NCI-H2196 treated with DMSO at 0.1 percent for 48 hours (cell line): Measurements from ENCODE around the gene GPBP1.

Source experiments
- DNase-seq: peaks from one replicate; lab custom pipeline; 2025; ENCODE audit not compliant: unreplicated experiment; lab: John Stamatoyannopoulos, UW

The GPBP1 gene

DNA sequence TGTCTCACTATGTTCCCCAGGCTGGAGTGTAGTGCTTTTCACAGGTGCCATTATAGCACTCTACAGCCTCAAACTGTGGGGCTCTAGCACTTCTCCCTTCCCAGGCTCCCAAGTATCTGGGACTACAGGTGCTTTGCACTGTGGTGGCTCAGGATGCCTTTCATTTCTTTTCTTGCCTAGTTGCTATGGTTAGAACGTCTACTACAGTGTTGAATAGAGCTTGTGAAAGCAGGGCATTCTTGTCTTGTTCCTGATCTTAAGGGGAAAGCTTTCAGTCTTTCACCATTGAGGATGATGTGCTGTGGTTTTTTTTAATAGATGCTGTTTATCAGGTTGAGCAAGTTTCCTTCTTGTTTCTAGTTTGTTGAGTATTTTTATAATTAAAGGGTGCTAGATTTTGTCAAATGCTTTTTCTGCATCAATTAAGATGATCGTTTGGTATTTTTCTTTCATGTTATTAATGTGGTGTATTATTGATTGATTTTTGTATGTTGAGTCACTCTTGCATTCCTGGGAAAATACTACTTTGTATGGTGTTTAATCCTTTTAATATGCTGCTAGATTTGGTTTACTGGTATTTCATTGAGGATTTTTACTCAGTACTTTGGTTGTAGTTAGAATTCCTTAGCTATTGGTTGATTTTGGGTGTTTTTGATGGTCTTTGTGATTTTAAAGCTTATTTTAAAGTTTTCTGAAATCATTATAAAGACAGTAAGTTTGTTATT, 35.6 kb downstream of the GPBP1 start:
- DNase-seq = no peak

DNA sequence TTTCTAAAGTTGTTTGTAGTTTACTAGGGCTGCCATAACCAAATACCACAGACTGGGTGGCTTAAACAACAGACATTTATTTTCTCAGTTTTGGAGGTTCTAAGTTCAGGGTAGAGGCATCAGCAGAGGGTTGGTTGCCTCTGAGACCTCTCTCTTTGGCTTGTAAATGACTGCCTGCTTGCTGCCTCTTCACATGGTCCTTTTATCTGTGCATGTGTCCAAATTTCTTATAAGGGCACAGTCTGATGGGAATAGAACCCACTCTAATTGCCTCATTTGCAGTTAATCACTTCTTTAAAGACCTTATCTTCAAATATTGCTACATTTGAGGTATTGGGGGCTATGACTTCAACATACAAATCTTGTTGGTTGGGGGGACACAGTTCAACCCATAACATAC, 36.8 kb downstream of the GPBP1 start:
- no peak for DNase-seq

DNA sequence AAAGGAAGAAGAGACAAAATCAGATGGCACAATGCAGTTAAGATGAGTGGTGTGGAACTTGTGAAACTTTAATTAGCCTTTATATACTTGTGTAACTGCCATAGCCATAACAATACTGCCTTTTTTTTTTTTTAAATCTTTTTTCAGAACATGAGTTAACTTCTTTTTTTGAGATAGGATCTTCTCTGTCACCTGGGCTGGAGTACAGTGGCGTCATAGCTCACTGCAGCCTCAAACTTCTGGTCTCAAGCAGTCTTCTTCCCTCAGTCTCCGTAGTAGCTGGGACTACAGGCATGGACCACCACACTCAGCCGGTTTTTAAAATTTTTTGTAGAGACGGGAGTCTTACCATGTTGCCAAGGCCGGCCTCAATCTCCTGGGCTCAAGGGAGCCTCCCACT, 37.2 kb downstream of the GPBP1 start:
- no peak for DNase-seq

DNA sequence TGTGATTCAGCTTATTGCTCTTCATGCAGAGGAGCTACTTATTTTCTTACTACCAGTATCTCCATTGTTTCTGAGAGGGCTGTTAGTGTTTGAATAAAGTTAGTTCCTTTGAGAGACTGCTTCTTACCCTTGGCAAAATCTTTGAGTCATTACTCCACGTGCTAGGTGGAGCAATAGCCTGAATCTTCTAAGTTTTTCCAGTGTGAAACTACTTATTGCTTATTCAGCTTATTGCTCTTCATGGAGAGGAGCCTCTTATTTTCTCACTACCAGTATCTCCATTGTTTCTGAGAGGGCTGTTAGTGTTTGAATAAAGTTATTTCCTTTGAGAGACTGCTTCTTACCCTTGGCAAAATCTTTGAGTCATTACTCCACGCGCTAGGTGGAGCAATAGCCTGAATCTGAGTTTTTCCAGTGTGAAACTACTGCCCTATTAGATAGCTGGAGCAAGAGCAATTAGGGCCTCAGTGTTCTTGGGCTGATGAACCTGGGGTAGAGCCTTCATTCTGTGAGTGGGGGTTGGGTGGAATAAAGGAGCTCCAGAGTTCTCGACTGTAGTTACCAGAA, 41.9 kb downstream of the GPBP1 start:
- DNase-seq = no peak

DNA sequence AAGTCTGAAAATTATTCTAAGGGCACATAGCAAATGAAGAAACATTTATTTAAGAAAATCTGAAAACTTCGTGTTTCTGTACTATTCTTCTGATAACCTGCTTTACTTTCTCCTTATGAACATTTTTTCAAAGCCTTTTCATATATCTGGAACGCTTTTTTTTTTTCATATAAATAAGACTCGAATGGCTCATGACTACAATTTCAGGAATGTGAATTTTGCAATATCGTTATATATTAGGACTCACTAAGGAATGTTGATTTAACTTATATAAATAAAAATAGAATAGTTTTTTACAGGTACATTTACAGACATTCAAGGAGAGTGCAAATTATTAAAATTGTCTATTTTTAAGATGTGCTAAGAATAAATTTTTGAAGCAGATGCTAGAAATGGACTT, 42.9 kb downstream of the GPBP1 start:
- DNase-seq = no peak

DNA sequence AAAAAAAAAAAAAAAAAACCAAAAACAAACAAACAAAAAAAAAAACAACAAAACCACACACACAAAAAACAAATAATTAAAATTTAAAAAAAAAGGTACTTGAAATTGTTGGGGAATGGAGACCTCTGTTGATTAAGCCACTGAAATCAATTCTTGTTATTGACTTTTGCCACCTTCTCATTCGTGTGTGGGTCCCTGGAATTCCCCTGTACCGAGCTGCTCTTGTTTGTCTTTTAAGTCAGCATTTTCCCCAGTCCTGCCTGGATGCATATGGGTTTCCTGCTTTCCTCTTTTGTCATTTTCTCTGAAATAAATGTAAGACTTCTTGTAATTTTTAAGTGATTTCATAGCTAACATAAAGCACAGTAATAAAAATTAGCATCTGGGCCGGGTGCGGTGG, 45.5 kb downstream of the GPBP1 start:
- no peak for DNase-seq

DNA sequence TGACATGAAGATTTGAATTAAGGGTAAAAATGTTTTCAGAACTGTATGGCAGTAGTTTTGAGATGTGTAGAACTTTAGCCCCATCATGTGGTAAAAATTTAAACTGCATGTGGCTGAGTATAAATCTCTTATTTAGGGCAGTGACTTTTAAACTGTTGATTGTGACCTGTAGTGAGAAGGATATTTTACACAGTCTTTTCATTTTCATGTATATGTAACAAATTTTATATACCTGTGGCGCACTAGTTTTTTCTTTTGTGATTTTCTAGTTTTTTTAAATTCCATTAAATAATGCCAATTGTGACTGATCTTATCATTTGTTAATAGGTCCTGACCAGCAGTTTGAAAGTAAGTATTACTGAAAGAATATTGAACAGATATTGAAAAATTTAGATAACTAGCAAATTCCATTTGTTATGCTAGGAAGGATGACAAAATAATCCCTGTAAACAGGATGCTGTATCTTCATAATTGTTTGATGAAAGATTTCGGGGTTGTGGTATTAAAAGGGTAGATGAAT, 47.2 kb downstream of the GPBP1 start:
- DNase-seq = no peak

DNA sequence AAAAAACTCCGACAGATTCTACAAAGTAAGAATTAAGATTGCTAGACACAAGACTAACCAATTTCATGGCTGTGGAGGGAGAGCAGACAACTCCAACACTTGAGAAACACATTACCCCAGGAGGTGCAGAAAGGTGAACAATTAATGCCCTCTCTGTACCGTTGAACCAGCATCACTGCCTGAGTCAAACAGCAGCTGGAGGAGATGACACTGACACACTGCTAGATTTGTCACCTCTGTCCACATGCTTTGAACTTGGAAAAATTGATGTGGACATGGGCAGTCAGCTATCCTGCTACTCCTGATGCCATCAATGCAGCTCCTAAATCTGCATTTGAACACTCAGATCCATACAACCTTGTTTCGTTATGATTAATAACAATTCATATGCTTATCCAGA, 51.7 kb downstream of the GPBP1 start:
- no peak for DNase-seq

DNA sequence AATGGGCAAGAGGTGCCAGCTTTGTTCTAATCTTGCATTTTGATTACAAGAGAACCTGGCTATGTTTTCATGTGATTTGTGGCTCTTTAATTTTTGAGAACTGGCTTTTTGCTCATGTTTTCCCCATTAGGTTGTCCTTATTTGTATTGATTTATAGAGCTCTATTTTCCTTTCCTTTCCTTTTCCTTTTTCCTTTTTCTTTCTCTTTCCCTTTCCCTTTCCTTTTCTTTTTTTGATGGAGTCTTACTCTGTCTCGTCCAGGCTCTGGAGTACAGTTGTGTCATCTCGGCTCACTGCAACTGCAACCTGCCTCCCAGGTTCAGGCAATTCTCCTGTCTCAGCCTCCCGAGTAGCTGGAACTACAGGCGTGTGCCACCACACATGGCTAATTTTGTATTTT, 55.5 kb downstream of the GPBP1 start:
- DNase-seq = no peak

DNA sequence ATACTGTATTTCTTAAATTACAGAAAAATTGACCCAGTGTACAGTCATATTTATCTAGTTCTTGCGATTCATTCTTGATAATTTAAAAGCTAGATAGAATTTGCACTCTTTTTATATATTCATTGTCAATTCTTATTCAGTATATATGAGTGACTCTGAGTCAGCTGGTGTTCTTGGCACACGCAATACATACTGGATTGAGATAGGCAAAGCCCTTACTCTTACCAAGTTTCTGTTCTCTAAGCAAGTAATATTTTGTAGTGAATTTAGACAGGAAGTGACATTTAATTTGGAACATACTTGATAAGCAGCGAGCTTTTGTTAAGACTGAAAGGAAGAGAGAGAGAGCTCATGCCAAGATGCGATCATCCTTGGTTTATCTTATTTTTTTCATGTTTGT, 57.7 kb downstream of the GPBP1 start:
- no peak for DNase-seq

DNA sequence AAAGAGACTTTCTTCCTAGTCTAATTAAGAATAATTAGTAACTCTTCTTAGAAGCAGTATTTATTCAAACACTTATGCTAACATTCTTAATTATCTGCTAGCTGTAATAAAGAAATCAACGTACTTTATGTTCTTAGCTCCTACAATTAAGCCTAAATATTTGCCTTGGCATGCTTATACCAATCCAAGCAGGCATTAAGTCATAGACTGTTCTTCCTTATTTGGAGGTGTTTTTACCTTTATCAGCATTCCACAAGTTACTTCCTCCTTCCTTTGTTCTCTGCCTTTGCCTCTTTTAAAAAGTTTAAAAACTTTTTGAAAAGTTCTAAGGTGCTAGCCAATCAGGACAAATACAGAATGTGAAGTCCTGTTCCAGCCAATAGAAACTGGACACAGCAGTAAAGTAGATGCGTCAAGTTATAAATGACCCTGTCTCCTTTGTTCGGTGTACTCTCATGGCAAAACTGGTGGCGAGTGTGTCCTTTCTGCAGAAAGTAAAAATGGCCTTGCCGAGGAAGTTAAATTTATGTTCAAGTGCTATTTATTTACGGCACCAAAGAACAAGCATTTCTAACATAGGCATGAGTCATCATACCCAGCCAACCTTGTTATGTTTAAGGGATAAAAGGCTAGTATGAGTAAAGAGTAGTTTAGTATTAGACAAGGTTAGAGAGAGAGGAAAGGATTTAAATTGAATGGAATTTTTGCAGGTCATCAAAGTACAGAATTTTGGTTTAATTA, 58.6 kb downstream of the GPBP1 start:
- no peak for DNase-seq

DNA sequence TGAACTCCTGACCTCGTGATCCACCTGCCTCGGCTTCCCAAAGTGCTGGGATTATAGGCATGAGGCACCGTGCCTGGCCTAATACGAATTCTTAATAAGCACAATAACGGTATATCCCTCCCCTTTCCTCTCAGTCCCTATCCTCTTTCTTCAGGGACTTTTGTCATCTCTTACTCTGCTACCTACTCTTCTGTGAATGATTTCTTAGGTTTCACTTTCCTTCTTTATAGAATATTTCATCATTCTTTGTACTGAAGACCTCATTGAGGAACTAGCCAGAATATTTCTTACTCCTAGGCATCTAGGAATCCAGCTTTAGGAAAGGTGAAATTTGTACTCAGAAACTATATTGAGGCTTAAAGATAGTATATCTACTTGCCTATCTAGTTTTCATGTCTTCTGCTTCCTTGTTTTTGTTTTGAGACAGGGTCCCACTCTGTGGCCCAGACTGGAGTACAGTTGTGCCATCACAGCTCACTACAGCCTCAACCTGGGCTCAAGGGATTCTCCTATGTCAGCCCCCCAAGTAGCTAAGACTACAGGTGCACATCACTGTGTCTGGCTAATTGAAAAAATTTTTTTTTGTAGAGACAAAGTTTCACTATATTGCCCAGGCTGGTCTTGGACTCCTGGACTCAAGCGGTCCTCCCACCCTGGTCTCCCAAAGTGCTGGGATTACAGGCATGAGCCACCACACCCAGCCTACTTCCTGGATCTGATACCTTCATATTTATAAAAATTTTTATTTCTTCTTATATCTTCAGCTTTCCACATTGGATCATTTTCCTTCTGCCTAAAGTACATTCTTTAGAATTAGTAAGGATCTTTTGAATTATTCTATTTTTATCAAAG, 69.7 kb downstream of the GPBP1 start:
- no peak for DNase-seq

DNA sequence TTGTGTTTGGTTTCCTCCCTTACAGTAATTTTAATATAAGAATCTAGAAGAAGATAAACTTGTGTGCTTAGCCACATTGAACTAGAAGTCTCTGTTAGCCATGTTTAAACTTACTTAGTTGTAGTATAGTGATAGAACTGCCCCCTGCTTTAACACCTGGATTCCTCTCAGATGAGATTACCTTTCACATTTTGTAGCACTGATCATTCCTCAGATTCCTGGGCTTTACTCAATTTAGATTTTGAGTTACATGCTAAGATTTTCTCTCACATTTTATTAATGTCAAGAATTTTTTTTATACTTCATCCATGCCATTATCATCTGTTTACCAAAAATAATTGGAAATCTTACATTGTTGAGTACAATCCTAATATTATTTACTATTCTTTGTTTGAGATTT, 70.5 kb downstream of the GPBP1 start:
- no peak for DNase-seq

DNA sequence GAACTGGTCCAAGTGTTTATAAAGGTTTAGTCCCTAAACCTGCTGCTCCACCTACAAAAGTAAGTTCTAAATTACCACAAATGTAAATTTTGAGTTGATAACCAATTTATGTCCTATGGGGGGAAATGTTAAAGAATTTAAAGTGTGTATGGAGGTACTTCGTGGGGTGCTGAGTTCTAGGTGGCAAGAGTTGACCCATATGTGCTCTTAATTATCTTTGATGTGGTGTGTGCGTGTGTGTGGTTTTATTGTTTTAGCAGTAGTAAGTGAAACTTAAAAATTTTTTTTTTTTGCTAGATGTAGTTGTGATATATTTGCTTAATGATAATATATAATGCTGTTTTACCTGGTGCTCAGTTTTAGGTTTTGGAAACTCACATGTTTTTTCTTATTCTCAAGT, 72.6 kb downstream of the GPBP1 start:
- DNase-seq = no peak

DNA sequence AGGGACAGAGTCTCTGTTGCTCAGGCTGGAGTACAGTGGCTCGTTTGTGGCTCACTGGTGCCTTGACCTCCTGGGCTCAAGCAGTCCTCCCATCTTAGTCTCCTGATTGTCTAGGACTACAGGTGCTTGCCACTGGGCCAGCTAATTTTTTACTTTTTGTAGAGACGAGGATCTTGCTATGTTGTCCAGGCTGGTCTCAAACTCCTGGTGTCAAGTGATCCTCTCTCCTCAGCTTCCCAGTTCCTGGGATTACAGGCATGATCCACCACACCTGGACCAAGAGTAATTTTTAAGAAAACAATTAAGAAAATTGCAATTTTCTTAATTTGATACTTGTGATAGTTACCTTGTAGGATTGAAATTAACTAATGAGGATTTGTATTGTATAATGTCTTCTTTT, 73.9 kb downstream of the GPBP1 start:
- DNase-seq = no peak

DNA sequence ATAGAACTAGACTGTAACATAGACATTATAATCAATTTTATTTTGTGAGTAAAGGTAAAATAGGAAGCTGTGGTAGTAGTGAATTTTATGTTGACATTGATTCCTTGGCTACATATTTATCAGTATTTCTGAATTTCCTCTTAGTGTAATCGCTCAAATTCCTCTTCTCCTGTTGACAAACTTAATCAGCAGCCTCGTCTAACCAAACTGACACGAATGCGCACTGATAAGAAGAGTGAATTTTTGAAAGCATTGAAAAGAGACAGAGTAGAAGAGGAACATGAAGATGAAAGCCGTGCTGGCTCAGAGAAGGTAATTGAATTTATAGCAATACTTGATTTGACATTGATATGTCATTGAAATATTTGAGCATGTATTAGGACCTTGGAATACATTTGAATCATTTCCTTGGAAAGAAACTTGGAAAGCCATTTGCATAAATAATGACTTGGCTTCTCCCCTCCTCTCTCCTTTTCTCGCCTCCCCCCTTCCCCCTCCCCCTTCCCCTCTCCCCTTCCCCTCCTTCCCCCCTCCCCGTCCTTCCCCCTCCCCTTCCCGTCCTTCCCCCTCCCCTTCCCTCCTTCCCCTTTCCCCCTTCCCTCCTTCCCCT, 75.5 kb downstream of the GPBP1 start:
- no peak for DNase-seq

DNA sequence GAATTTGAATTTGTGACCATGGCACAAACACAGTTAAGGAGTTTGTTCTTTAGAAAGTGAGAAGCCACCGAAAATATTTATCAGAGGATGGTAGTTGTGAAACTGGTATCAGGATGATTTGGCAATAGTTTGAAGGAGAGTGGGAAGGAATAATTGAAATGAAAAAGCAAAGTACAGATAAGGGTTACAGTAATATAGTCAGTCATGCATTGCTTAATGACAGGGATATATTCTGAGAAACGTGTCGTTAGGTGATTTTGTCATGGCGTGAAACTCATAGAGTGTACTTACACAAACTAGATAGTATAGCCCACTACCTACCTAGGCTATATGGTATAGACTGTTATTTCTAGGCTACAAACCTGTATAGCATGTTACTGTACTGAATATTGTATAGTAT, 84.2 kb downstream of the GPBP1 start:
- DNase-seq = no peak

DNA sequence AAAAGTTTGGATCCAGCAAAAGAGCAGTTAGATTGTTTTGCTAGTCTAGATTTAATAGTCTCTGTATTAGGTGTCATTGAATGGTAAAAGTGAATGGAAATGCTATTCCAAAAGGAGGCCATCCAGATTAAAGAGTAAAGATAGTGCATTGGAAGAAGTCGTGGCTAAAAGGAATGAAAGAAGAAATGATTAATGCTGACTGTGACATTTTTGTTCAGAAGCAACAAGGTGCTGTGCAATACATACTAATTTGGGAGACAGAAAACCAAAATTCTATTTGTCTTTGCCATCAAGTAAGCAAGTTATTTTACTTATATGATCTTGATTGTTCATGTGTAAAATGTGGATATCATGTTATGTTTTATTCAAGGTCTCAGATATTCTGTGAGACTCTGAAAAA, 85.1 kb downstream of the GPBP1 start:
- no peak for DNase-seq

DNA sequence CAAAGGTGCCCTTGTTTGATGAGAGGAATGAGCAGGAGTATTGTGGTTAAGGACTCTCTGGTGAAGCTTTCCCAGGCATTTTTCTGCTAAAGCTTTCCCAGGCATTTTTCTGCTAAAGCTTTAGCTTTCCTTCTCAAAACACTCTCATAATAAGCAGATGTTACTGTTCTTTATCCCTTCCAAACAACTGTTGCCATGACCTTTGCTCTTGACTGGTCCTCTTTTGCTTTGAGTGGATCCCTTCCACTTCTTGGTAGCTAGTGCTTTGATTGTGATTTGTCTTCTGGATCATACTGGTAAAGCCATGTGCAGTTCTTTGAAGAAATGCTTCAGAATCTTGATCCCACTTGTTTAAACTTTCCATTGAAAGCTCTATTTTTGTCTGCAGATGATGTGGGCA, 85.8 kb downstream of the GPBP1 start:
- no peak for DNase-seq

DNA sequence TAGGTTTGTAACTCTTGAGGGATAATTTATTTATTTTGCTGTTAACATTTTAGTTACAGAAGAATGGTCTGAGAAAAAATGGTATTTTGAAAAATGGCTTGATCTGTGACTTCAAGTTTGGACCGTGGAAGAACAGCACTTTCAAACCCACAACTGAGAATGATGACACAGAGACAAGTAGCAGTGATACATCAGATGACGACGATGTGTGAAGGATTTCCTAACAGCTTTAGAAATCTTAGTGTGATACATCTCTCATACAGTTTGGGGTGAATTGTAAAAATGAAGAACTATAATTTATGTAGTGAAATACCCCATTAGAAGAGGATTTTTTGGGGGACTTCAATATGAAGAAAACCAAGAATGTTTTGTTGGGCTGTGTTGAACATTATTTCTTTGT, 88.7 kb downstream of the GPBP1 start:
- DNase-seq = no peak

DNA sequence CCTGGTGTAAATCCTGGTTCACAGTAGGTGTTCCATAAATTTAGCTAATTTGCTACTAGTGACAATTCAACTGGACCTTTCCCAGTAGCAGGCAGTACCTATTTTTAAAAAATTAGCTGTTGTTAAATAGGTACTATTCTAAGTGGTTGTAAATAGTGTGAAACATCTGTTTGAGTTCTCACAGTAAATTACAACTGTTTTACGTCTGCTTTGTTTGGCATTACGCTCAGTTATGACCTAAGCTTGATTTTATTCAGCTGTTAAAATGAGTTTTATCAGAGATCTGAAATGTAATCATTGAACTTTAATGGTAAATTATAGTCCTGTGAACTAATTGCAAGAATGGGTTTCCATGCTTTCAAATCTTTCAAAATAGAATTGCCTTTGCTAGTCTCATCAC, 93.9 kb downstream of the GPBP1 start:
- no peak for DNase-seq
